ENCODE measurements around the gene HGF.

The HGF gene

DNA sequence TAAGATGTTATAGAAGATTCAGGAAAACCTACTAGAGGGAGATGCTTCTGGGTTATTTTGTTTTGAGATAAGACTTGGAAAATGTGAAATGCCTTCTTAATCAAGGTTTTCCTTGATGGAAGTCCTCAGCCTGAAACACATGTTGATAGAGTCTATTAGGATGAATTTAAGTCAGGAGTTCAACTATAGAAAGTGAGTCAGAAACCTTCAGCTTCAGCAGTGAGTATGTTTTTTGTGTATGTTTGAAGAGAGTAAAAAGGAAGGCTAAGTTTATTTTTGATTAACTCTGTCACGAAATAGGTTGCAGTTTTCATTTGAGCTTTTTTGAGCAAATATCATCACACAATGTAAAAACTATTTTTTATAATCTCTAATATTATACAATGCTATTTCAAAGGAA lies 114.6 kb downstream of the HGF start:
- Histone ChIP-seq H3K36me3 (ENCODE audit: control insufficient read depth in 5 of 5, insufficient read depth in 5 of 5, low read length in 5 of 5) (no peaks in the 10 kb centered on the region), H3K9me3 (ENCODE audit: control insufficient read depth in 5 of 5, low read length in 5 of 5) (peaks cover 5 to 22% (median 14%) of the 10 kb centered on the region in 5 donors), H3K9ac (ENCODE audit: low read length in 5 of 5) (no peak overlapping the region), H3K4me1 (ENCODE audit: control insufficient read depth in 5 of 5, insufficient read depth in 5 of 5, low read length in 5 of 5) (no peaks in the 10 kb centered on the region), H3K27ac (ENCODE audit: low read depth, low read length) (no peak overlapping the region), H3K4me3 (ENCODE audit: low read depth in 1 of 5, low read length in 5 of 5) (no peak overlapping the region), H3K27me3 (ENCODE audit: control insufficient read depth in 5 of 5, insufficient read depth in 4 of 5, low read length in 5 of 5) (no peaks in the 10 kb centered on the region)

GRCh38 chr7:81652225-81652624 lies 117.6 kb downstream of the HGF start:
- peaks cover 5 to 22% (median 13%) of the 10 kb centered on the region in 5 donors for H3K9me3 ChIP-seq (ENCODE audit: control insufficient read depth in 5 of 5, low read length in 5 of 5)
- H3K27me3 ChIP-seq (ENCODE audit: control insufficient read depth in 5 of 5, insufficient read depth in 4 of 5, low read length in 5 of 5), result no peaks in the 10 kb centered on the region
- H3K9ac ChIP-seq (ENCODE audit: low read length in 5 of 5), result no peak overlapping the region
- no peaks in the 10 kb centered on the region for H3K36me3 ChIP-seq (ENCODE audit: control insufficient read depth in 5 of 5, insufficient read depth in 5 of 5, low read length in 5 of 5)
- no peak overlapping the region for H3K27ac ChIP-seq (ENCODE audit: low read depth, low read length)
- no peaks in the 10 kb centered on the region for H3K4me1 ChIP-seq (ENCODE audit: control insufficient read depth in 5 of 5, insufficient read depth in 5 of 5, low read length in 5 of 5)
- no peak overlapping the region for H3K4me3 ChIP-seq (ENCODE audit: low read depth in 1 of 5, low read length in 5 of 5)

All from subcutaneous abdominal adipose tissue (tissue), 5 donors.